HCT116 (cell line): Measurements from ENCODE around the gene ADAMTS6. TPM values are rescaled to one million over a fixed set of nuclear protein-coding genes. Genes with fewer than 3 reads are reported as not detected.

Experiments used
- ATAC-seq: fragments of 200-7000 bp; cut with Tn5 transposase; 2 replicates; pipeline ENCODE4 v1.9.1; 2020; ENCODE audit warnings: mild to moderate bottlenecking, moderate library complexity
- BruUV-seq: library from RNA; stranded (reverse); fragments of 400-500 nt; replicated peaks from 2 replicates; lab custom pipeline; 2021; lab: Mats Ljungman, UMichigan
- CTCF ChIA-PET: fragments of 300-600 bp; sonication (Branson Sonifier 250); formaldehyde crosslinking; loops from one replicate; lab custom pipeline; 2021; ENCODE audit warnings: antibody characterized with exemption; lab: Charles Lee
- POLR2A ChIA-PET: fragments of 300-600, 350-600 bp; sonication (Branson Sonifier 250); formaldehyde crosslinking; loops from one replicate; lab custom pipeline; 2021; ENCODE audit warnings: antibody characterized with exemption; lab: Charles Lee
- RAD21 ChIA-PET, 2 experiments: fragments of 300-600 bp; sonication (Branson Sonifier 250); formaldehyde crosslinking; loops; one replicate each; lab custom pipeline; 2023; ENCODE audit warnings: low total read pairs in 2 of 2; ENCODE audit not compliant: uncharacterized antibody in 2 of 2, unreplicated experiment in 2 of 2, low non-redundant PET in 1 of 2; lab: Charles Lee
- DNase-seq: peaks from one replicate; pipeline ENCODE4 v3.0.0-alpha.2; 2010; ENCODE audit warnings: low read depth, low spot score
- H2AFZ ChIP-seq: fragments of 200-600 bp; shearing (Covaris generic), sonication (generic); 2 replicates; pipeline ENCODE4 v1.6.1; 2017; ENCODE audit warnings: low read depth, mixed run types, mixed read lengths, antibody characterized with exemption, low read length; ENCODE audit not compliant: poor library complexity, severe bottlenecking
- H3K27ac ChIP-seq: 2 replicates; pipeline ENCODE4 v1.5.1; 2012; ENCODE audit warnings: low read depth, low read length
- H3K27me3 ChIP-seq: fragments of 200-600 bp; sonication (generic); 2 replicates; pipeline ENCODE4 v1.6.1; 2016; ENCODE audit warnings: mixed run types, low read length, mixed read lengths; ENCODE audit not compliant: insufficient read depth
- H3K36me3 ChIP-seq, 2 experiments: fragments of 200-500 bp in 1 of 2; fragments of 200-600 bp in 1 of 2; sonication (Bioruptor generic) in 1 of 2; sonication (generic) in 1 of 2; 2 replicates each; pipeline versions ENCODE4 v1.5.1 to v1.6.1; 2014 to 2016; ENCODE audit warnings: low read length in 2 of 2, inconsistent platforms in 1 of 2, mixed read lengths in 1 of 2, mixed run types in 1 of 2; ENCODE audit not compliant: insufficient read depth in 2 of 2, control insufficient read depth in 1 of 2
- H3K4me1 ChIP-seq, 2 experiments: fragments of 200-600 bp in 1 of 2; sonication (generic) in 1 of 2; 2 replicates each; pipeline versions ENCODE4 v1.5.1 to v1.6.1; 2012 to 2017; ENCODE audit warnings: low read length in 2 of 2, inconsistent platforms in 1 of 2, mild to moderate bottlenecking in 1 of 2, mixed read lengths in 1 of 2, mixed run types in 1 of 2, moderate library complexity in 1 of 2; ENCODE audit not compliant: insufficient read depth in 2 of 2, control insufficient read depth in 1 of 2
- H3K4me2 ChIP-seq: fragments of 200-600 bp; sonication (generic); 2 replicates; pipeline ENCODE4 v1.6.1; 2017; ENCODE audit warnings: mixed run types, low read length, mixed read lengths
- H3K4me3 ChIP-seq, 2 experiments: fragments of 200-600 bp in 1 of 2; sonication (generic) in 1 of 2; replicated peaks in 1 of 2; 2 replicates each; pipeline ENCODE4 v1.5.1; 2011 to 2016; ENCODE audit warnings: low read length in 2 of 2, control low read depth in 1 of 2, low read depth in 1 of 2, mild to moderate bottlenecking in 1 of 2, mixed read lengths in 1 of 2, mixed run types in 1 of 2
- H3K79me2 ChIP-seq: fragments of 200-600 bp; sonication (generic); 2 replicates; pipeline ENCODE4 v1.6.1; 2017; ENCODE audit warnings: mild to moderate bottlenecking, mixed run types, low read length, moderate library complexity, mixed read lengths; ENCODE audit not compliant: insufficient read depth
- H3K9ac ChIP-seq: fragments of 200-600 bp; sonication (generic); 2 replicates; pipeline ENCODE4 v1.6.1; 2016; ENCODE audit warnings: low read length, mixed read lengths
- H3K9me2 ChIP-seq: fragments of 200-600 bp; sonication (generic), shearing (Covaris generic); 2 replicates; pipeline ENCODE4 v1.6.1; 2017; ENCODE audit warnings: mixed run types, mild to moderate bottlenecking, moderate library complexity; ENCODE audit not compliant: insufficient read depth
- H3K9me3 ChIP-seq, 2 experiments: fragments of 200-500 bp in 1 of 2; fragments of 200-600 bp in 1 of 2; sonication (Bioruptor generic) in 1 of 2; sonication (generic) in 1 of 2; 2 replicates each; pipeline ENCODE4 v1.6.1; 2014 to 2017; ENCODE audit warnings: low read length in 2 of 2, mixed read lengths in 2 of 2, inconsistent platforms in 1 of 2, low read depth in 1 of 2, mild to moderate bottlenecking in 1 of 2, mixed run types in 1 of 2, moderate library complexity in 1 of 2; ENCODE audit not compliant: control insufficient read depth in 1 of 2, insufficient read depth in 1 of 2
- H4K20me1 ChIP-seq: fragments of 200-600 bp; sonication (generic), shearing (Covaris generic); 2 replicates; pipeline ENCODE4 v1.6.1; 2017; ENCODE audit warnings: mixed run types, mild to moderate bottlenecking, moderate library complexity; ENCODE audit not compliant: insufficient read depth
- CBX3 ChIP-seq: IDR thresholded peaks from 2 replicates; pipeline ENCODE4 v1.6.1; 2012; ENCODE audit warnings: low read depth
- CEBPB ChIP-seq: IDR thresholded peaks from 2 replicates; pipeline ENCODE4 v1.6.1; 2012; ENCODE audit warnings: low read depth
- CTCF ChIP-seq, 3 experiments: fragments of 200-600 bp in 1 of 3; sonication (generic) in 1 of 3; IDR thresholded peaks in 2 of 3; conservative IDR thresholded peaks in 1 of 3; 2 replicates each; pipeline ENCODE4 v1.5.1; 2012 to 2017; ENCODE audit warnings: low read depth in 2 of 3, low read length in 2 of 3, antibody characterized with exemption in 1 of 3, borderline replicate concordance in 1 of 3, control low read depth in 1 of 3, mild to moderate bottlenecking in 1 of 3, mixed read lengths in 1 of 3, mixed run types in 1 of 3, moderate library complexity in 1 of 3; ENCODE audit not compliant: insufficient read depth in 1 of 3
- EGR1 ChIP-seq: IDR thresholded peaks from 2 replicates; pipeline ENCODE4 v1.6.1; 2012; ENCODE audit warnings: low read depth
- ELF1 ChIP-seq: IDR thresholded peaks from 2 replicates; pipeline ENCODE4 v1.6.1; 2012; ENCODE audit warnings: low read depth, borderline replicate concordance
- EZH2 ChIP-seq: fragments of 200-600 bp; sonication (generic); IDR thresholded peaks from 2 replicates; pipeline ENCODE4 v1.6.1; 2017; ENCODE audit warnings: antibody characterized with exemption, mixed run types
- EZH2phosphoT487 ChIP-seq: fragments of 200-600 bp; IDR thresholded peaks from 2 replicates; pipeline ENCODE4 v1.6.1; 2018; ENCODE audit warnings: antibody characterized with exemption, borderline replicate concordance
- FOSL1 ChIP-seq: IDR thresholded peaks from 2 replicates; pipeline ENCODE4 v1.6.1; 2012; ENCODE audit warnings: low read depth
- JUND ChIP-seq: IDR thresholded peaks from 2 replicates; pipeline ENCODE4 v1.6.1; 2012
- POLR2A ChIP-seq: IDR thresholded peaks from 2 replicates; pipeline ENCODE4 v1.7.0; 2011; ENCODE audit warnings: borderline replicate concordance; ENCODE audit not compliant: insufficient read depth, insufficient read length; ENCODE audit errors: extremely low read depth
- REST ChIP-seq: IDR thresholded peaks from 2 replicates; pipeline ENCODE4 v1.6.1; 2012; ENCODE audit warnings: low read depth
- SIN3A ChIP-seq: IDR thresholded peaks from 2 replicates; pipeline ENCODE4 v1.6.1; 2012; ENCODE audit warnings: low read depth
- SP1 ChIP-seq: IDR thresholded peaks from 2 replicates; pipeline ENCODE4 v1.6.1; 2012; ENCODE audit warnings: low read depth
- SRF ChIP-seq: IDR thresholded peaks from 2 replicates; pipeline ENCODE4 v1.6.1; 2012; ENCODE audit warnings: low read depth
- TCF7L2 ChIP-seq: IDR thresholded peaks from 2 replicates; pipeline ENCODE4 v1.7.0; 2011; ENCODE audit warnings: borderline replicate concordance, inconsistent platforms; ENCODE audit not compliant: insufficient read depth, insufficient read length; ENCODE audit errors: extremely low read depth
- YY1 ChIP-seq: IDR thresholded peaks from 2 replicates; pipeline ENCODE4 v1.6.1; 2011; ENCODE audit warnings: low read length, low read depth, moderate library complexity, mild to moderate bottlenecking; ENCODE audit not compliant: insufficient replicate concordance; ENCODE audit errors: extremely low read depth
- ZBTB33 ChIP-seq: IDR thresholded peaks from 2 replicates; pipeline ENCODE4 v1.6.1; 2011; ENCODE audit warnings: mild to moderate bottlenecking, low read length, moderate library complexity; ENCODE audit not compliant: insufficient replicate concordance; ENCODE audit errors: extremely low read depth
- ZNF274 ChIP-seq: fragments of 200-500 bp; sonication (Bioruptor generic); IDR thresholded peaks from 2 replicates; pipeline ENCODE4 v1.6.1; 2014; ENCODE audit warnings: mild to moderate bottlenecking, low read depth, low read length, inconsistent platforms
- intact Hi-C: fragments of 100-400 bp; cut with micrococcal nuclease; formaldehyde crosslinking; loops from 2 replicates; pipeline ENCODE4 v1.10.0; 2022
- total RNA-seq: library from RNA; stranded (reverse); gene quantifications from one replicate; pipeline ENCODE4 v1.2.1, GENCODE V29; 2021; ENCODE audit not compliant: unreplicated experiment
- TF ChIP-seq, protein P1 (sequence below): IDR thresholded peaks from 2 replicates; pipeline ENCODE4 v1.6.1; 2012

The ADAMTS6 gene
- total RNA-seq, 1 experiment from 2014 or later = 0.93 TPM

DNA sequence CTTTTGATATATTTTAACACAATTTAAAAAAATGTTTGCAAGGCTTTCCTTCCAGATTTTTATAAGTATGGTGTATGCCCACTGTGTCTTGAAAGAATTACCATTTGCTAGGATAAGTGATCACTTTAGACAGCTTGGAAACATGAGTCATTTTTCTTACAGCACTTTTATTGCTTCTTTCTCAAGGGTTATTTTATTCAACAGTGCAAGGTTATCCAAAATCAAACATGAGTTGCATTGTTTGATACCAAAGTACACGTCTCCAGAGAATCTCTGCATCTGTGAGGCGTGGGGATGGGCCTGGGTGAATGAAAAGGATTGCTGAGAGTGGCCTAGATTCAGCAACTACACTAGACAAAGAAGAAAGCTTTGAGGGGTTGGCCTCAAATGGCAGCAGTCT, 329.6 kb downstream of the ADAMTS6 start:
- H3K27ac ChIP-seq = no peak overlapping the region
- intact Hi-C loops = no loop called here
- H3K9me2 ChIP-seq = no peaks in the 10 kb centered on the region
- no TSS peak for BruUV-seq
- ATAC-seq = no peak
- no peaks in the 10 kb centered on the region for H3K36me3 ChIP-seq
- no peaks in the 10 kb centered on the region for H3K4me1 ChIP-seq
- no peaks in the 10 kb centered on the region for H4K20me1 ChIP-seq
- TF ChIP-seq ELF1 = no peak
- no peak for TF ChIP-seq POLR2A
- no peak for TF ChIP-seq ZBTB33
- TF ChIP-seq JUND = no peak
- TF ChIP-seq SRF = no peak
- no peak for TF ChIP-seq EZH2
- no peak for TF ChIP-seq EGR1
- no peak for TF ChIP-seq CEBPB
- TF ChIP-seq CTCF (IDR thresholded peaks at IDR 0.05 in 2 of 3, conservative IDR thresholded peaks at IDR 0.05 in 1 of 3; ENCODE audit: borderline replicate concordance in 1 of 3, insufficient read depth in 1 of 3, low read depth in 2 of 3, low read length in 2 of 3) = no peak
- TF ChIP-seq YY1 = no peak
- no peak for TF ChIP-seq EZH2phosphoT487
- TF ChIP-seq SIN3A = no peak
- no peak for TF ChIP-seq REST
- TF ChIP-seq ZNF274 = no peak
- no peak for TF ChIP-seq CBX3
- TF ChIP-seq TCF7L2 = no peak
- no peak for TF ChIP-seq FOSL1
- no peak for TF ChIP-seq SP1
- TF ChIP-seq, protein P1, sequence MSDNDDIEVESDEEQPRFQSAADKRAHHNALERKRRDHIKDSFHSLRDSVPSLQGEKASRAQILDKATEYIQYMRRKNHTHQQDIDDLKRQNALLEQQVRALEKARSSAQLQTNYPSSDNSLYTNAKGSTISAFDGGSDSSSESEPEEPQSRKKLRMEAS = no peak
- TF ChIP-seq, all 23 proteins: peak for 0
- Histone ChIP-seq H2AFZ (no peak overlapping the region), H3K79me2 (no peaks in the 10 kb centered on the region), H3K4me2 (no peak overlapping the region), H3K27me3 (no peaks in the 10 kb centered on the region), H3K9ac (no peak overlapping the region), H3K9me3 (no peaks in the 10 kb centered on the region), H3K4me3 (no peak overlapping the region)
- ChIA-PET CTCF (no interaction called here), POLR2A (no interaction called here), RAD21 (no interaction called here)
- DNase-seq = no peak
